CD4-positive, alpha-beta memory T cell (primary cell): ENCODE data around the gene TAS1R2. TPM values are rescaled to one million over a fixed set of nuclear protein-coding genes. Genes with fewer than 3 reads are reported as not detected.

Source experiments
- CTCF ChIA-PET: fragments of 350-600 bp; sonication (Branson Sonifier 250); formaldehyde crosslinking; loops from one replicate; lab custom pipeline; 2021; ENCODE audit warnings: inconsistent platforms; ENCODE audit not compliant: partially characterized antibody; lab: Charles Lee
- POLR2A ChIA-PET: fragments of 350-600 bp; sonication (Branson Sonifier 250); formaldehyde crosslinking; loops from one replicate; lab custom pipeline; 2021; ENCODE audit not compliant: partially characterized antibody; lab: Charles Lee
- DNase-seq, 5 donors: peaks; one replicate each; pipeline versions ENCODE4 v3.0.0 to v3.0.0-alpha.2; 2020 to 2022; ENCODE audit warnings: mixed read lengths in 1 of 5
- H3K27ac ChIP-seq: one replicate; pipeline ENCODE4 v1.7.0; 2013; ENCODE audit warnings: low read depth, low read length
- H3K27me3 ChIP-seq: 2 replicates; pipeline ENCODE4 v1.7.0; 2013; ENCODE audit warnings: mild to moderate bottlenecking, low read length, moderate library complexity; ENCODE audit not compliant: insufficient read depth
- H3K36me3 ChIP-seq: 2 replicates; pipeline ENCODE4 v1.7.0; 2013; ENCODE audit warnings: mild to moderate bottlenecking, low read length, moderate library complexity; ENCODE audit not compliant: insufficient read depth
- H3K4me1 ChIP-seq: 2 replicates; pipeline ENCODE4 v1.7.0; 2013; ENCODE audit warnings: mild to moderate bottlenecking, low read length, moderate library complexity; ENCODE audit not compliant: insufficient read depth
- H3K4me3 ChIP-seq, 2 donors: one replicate each; pipeline ENCODE4 v1.7.0; 2013; ENCODE audit warnings: low read length in 2 of 2, mild to moderate bottlenecking in 1 of 2
- H3K9me3 ChIP-seq, 2 donors: one replicate each; pipeline ENCODE4 v1.7.0; 2013; ENCODE audit warnings: low read length in 2 of 2, control low read depth in 1 of 2; ENCODE audit not compliant: control insufficient read depth in 1 of 2
- H3K27ac Mint-ChIP-seq, 7 donors: one replicate each; pipeline ENCODE4 v1.8.0; 2020 to 2021; ENCODE audit warnings: mixed read lengths in 7 of 7, mild to moderate bottlenecking in 6 of 7, inconsistent platforms in 3 of 7, moderate library complexity in 3 of 7
- H3K27me3 Mint-ChIP-seq, 2 donors: one replicate each; pipeline ENCODE4 v1.8.0; 2020 to 2021; ENCODE audit warnings: mixed read lengths in 2 of 2
- H3K36me3 Mint-ChIP-seq, 2 donors: one replicate each; pipeline ENCODE4 v1.8.0; 2020 to 2021; ENCODE audit warnings: mixed read lengths in 2 of 2, inconsistent platforms in 1 of 2, mild to moderate bottlenecking in 1 of 2
- H3K4me1 Mint-ChIP-seq, 4 donors: one replicate each; pipeline ENCODE4 v1.8.0; 2020 to 2021; ENCODE audit warnings: mixed read lengths in 4 of 4, mild to moderate bottlenecking in 1 of 4
- H3K4me3 Mint-ChIP-seq, 8 donors: one replicate each; pipeline ENCODE4 v1.8.0; 2020 to 2021; ENCODE audit warnings: mixed read lengths in 8 of 8, mild to moderate bottlenecking in 7 of 8, moderate library complexity in 6 of 8, inconsistent platforms in 3 of 8
- H3K9me3 Mint-ChIP-seq, 8 donors: one replicate each; pipeline ENCODE4 v1.8.0; 2020 to 2021; ENCODE audit warnings: mixed read lengths in 8 of 8, mild to moderate bottlenecking in 5 of 8, inconsistent platforms in 3 of 8, moderate library complexity in 1 of 8
- intact Hi-C: fragments of 100-400 bp; cut with micrococcal nuclease; formaldehyde crosslinking; loops from one replicate; pipeline ENCODE4 v1.15.1; 2023
- polyA plus RNA-seq, 2 donors: library from polyadenylated mRNA; unstranded; fragments of 300-500 nt; fragmentation: Illumina TruSeq; gene quantifications; one replicate each; pipeline ENCODE4 v1.2.3, GENCODE V29; 2021
- total RNA-seq, 2 experiments: library from RNA; stranded (reverse); gene quantifications; one replicate each; pipeline ENCODE4 v1.2.3, GENCODE V29; 2021

TAS1R2 gene
- total and polyA plus RNA-seq, 4 experiments from 2014 or later: not detected

GRCh38 chr1:18884419-18884717 is 24.9 kb upstream of the TAS1R2 start:
- H3K9me3 Mint-ChIP-seq: no peaks in the 10 kb centered on the region
- H3K27me3 Mint-ChIP-seq: no peaks in the 10 kb centered on the region
- DNase-seq: no peak
- ChIA-PET CTCF (interaction anchor here (0.7 to 4.5 kb wide), 27 partner anchors 9 to 357 kb away, joined by 3 to 102 read pairs (median 5); no protein-coding TSS in a partner anchor), POLR2A (interaction anchor here (0.9 to 1.2 kb wide), 2 partner anchors 18 to 88 kb away, joined by 5 to 9 read pairs; partner anchors contain the start of gene ALDH4A1)
- H3K4me1 Mint-ChIP-seq: peaks cover 0 to 5% (median 0%) of the 10 kb centered on the region in 4 donors
- Histone ChIP-seq H3K9me3 (no peaks in the 10 kb centered on the region), H3K27ac (no peak overlapping the region), H3K4me1 (no peaks in the 10 kb centered on the region), H3K4me3 (no peak overlapping the region), H3K36me3 (no peaks in the 10 kb centered on the region), H3K27me3 (no peaks in the 10 kb centered on the region)
- no peaks in the 10 kb centered on the region for H3K36me3 Mint-ChIP-seq
- H3K4me3 Mint-ChIP-seq: no peak overlapping the region
- H3K27ac Mint-ChIP-seq: peak overlapping the region in 1 of 7 donors; percentile 38
- intact Hi-C loops: loop anchor here (1.0 kb wide), 3 partner anchors 18 to 88 kb away; partner anchors contain the start of gene ALDH4A1

- no peak overlapping the region for H3K4me3 ChIP-seq
- H3K9me3 ChIP-seq: no peaks in the 10 kb centered on the region
- intact Hi-C loops: loop anchor here (1.0 kb wide), 3 partner anchors 18 to 88 kb away; partner anchors contain the start of gene ALDH4A1
- no peaks in the 10 kb centered on the region for H3K4me1 ChIP-seq
- POLR2A ChIA-PET: interaction anchor here (0.9 to 1.2 kb wide), 2 partner anchors 19 to 89 kb away, joined by 5 to 9 read pairs; partner anchors contain the start of gene ALDH4A1
- no peaks in the 10 kb centered on the region for H3K9me3 Mint-ChIP-seq
- DNase-seq: peak; percentile 55 to 68 (median 58)
- H3K36me3 Mint-ChIP-seq: no peaks in the 10 kb centered on the region
- H3K27ac ChIP-seq: no peak overlapping the region
- no peak overlapping the region for H3K4me3 Mint-ChIP-seq
- H3K27me3 ChIP-seq: no peaks in the 10 kb centered on the region
- CTCF ChIA-PET: interaction anchor here (0.7 to 4.5 kb wide), 28 partner anchors 9 to 357 kb away, joined by 3 to 102 read pairs (median 5); no protein-coding TSS in a partner anchor
- peak overlapping the region in 1 of 7 donors; percentile 38 for H3K27ac Mint-ChIP-seq
- H3K36me3 ChIP-seq: no peaks in the 10 kb centered on the region
- peaks cover 0 to 5% (median 0%) of the 10 kb centered on the region in 4 donors for H3K4me1 Mint-ChIP-seq
- H3K27me3 Mint-ChIP-seq: no peaks in the 10 kb centered on the region
Measured at GRCh38 chr1:18883636-18884418, 24.4 kb upstream of the TAS1R2 start.

GRCh38 chr1:18883079-18883478 is 23.6 kb upstream of the TAS1R2 start:
- DNase-seq: no peak
- Mint-ChIP-seq H3K4me3 (no peak overlapping the region), H3K27me3 (no peaks in the 10 kb centered on the region), H3K36me3 (no peaks in the 10 kb centered on the region), H3K27ac (no peak overlapping the region), H3K4me1 (peaks cover 0 to 5% (median 0%) of the 10 kb centered on the region in 4 donors), H3K9me3 (no peaks in the 10 kb centered on the region)
- H3K4me3 ChIP-seq: no peak overlapping the region
- no peak overlapping the region for H3K27ac ChIP-seq
- H3K27me3 ChIP-seq: no peaks in the 10 kb centered on the region
- H3K36me3 ChIP-seq: no peaks in the 10 kb centered on the region
- no peaks in the 10 kb centered on the region for H3K4me1 ChIP-seq
- ChIA-PET CTCF (interaction anchor here (0.9 to 4.5 kb wide), 9 partner anchors 25 to 358 kb away, joined by 3 to 102 read pairs (median 10); no protein-coding TSS in a partner anchor), POLR2A (no interaction called here)
- H3K9me3 ChIP-seq: no peaks in the 10 kb centered on the region
- intact Hi-C loops: no loop called here

- CTCF ChIA-PET: interaction anchor here (0.9 to 4.5 kb wide), 3 partner anchors 31 to 215 kb away, joined by 3 to 102 read pairs (median 34); no protein-coding TSS in a partner anchor
Measured at GRCh38 chr1:18882486-18882885, 23.0 kb upstream of the TAS1R2 start.

GRCh38 chr1:18881642-18882431 is 22.4 kb upstream of the TAS1R2 start:
- Mint-ChIP-seq H3K36me3 (no peaks in the 10 kb centered on the region), H3K27me3 (no peaks in the 10 kb centered on the region), H3K9me3 (no peaks in the 10 kb centered on the region), H3K4me3 (no peak overlapping the region), H3K4me1 (peaks cover 0 to 5% (median 0%) of the 10 kb centered on the region in 4 donors), H3K27ac (no peak overlapping the region)
- no peaks in the 10 kb centered on the region for H3K9me3 ChIP-seq
- CTCF ChIA-PET: interaction anchor here (0.6 to 4.2 kb wide), 4 partner anchors 89 to 216 kb away, joined by 3 to 102 read pairs (median 3); no protein-coding TSS in a partner anchor
- no peak overlapping the region for H3K27ac ChIP-seq
- no peak overlapping the region for H3K4me3 ChIP-seq
- H3K4me1 ChIP-seq: no peaks in the 10 kb centered on the region
- no peaks in the 10 kb centered on the region for H3K36me3 ChIP-seq
- no peak for DNase-seq
- POLR2A ChIA-PET: no interaction called here
- no peaks in the 10 kb centered on the region for H3K27me3 ChIP-seq
- intact Hi-C loops: no loop called here

More at GRCh38 chr1:18882486-18882885, 23.0 kb upstream of the TAS1R2 start:
- no peaks in the 10 kb centered on the region for H3K36me3 ChIP-seq
- no peaks in the 10 kb centered on the region for H3K27me3 ChIP-seq
- no peaks in the 10 kb centered on the region for H3K9me3 ChIP-seq
- Mint-ChIP-seq H3K4me3 (no peak overlapping the region), H3K4me1 (peaks cover 0 to 5% (median 0%) of the 10 kb centered on the region in 4 donors), H3K36me3 (no peaks in the 10 kb centered on the region), H3K27me3 (no peaks in the 10 kb centered on the region), H3K9me3 (no peaks in the 10 kb centered on the region), H3K27ac (no peak overlapping the region)
- H3K27ac ChIP-seq: no peak overlapping the region
- POLR2A ChIA-PET: no interaction called here
- intact Hi-C loops: no loop called here
- H3K4me1 ChIP-seq: no peaks in the 10 kb centered on the region
- no peak for DNase-seq
- no peak overlapping the region for H3K4me3 ChIP-seq

- Histone ChIP-seq H3K27me3 (no peaks in the 10 kb centered on the region), H3K9me3 (no peaks in the 10 kb centered on the region), H3K4me3 (no peak overlapping the region), H3K4me1 (no peaks in the 10 kb centered on the region), H3K36me3 (no peaks in the 10 kb centered on the region), H3K27ac (no peak overlapping the region)
- no peak overlapping the region for H3K4me3 Mint-ChIP-seq
- H3K36me3 Mint-ChIP-seq: no peaks in the 10 kb centered on the region
- DNase-seq: no peak
- no peaks in the 10 kb centered on the region for H3K27me3 Mint-ChIP-seq
- H3K4me1 Mint-ChIP-seq: peaks cover 0 to 5% (median 0%) of the 10 kb centered on the region in 4 donors
- ChIA-PET CTCF (interaction anchor here (0.6 to 1.1 kb wide), 2 partner anchors 92 to 216 kb away, joined by 3 read pairs; no protein-coding TSS in a partner anchor), POLR2A (no interaction called here)
- H3K9me3 Mint-ChIP-seq: no peaks in the 10 kb centered on the region
- intact Hi-C loops: no loop called here
- H3K27ac Mint-ChIP-seq: peak overlapping the region in 1 of 7 donors; percentile 25
Measured at GRCh38 chr1:18881164-18881563, 21.7 kb upstream of the TAS1R2 start.
